Stomach (tissue), 9 donors: ENCODE data around the gene COL9A1. TPM values are rescaled to one million over a fixed set of nuclear protein-coding genes. Genes with fewer than 3 reads are reported as not detected.

ENCODE experiments used
- DNase-seq, 2 donors: peaks; one replicate each; pipeline versions ENCODE4 v3.0.0 to v3.0.0-alpha.2; 2013 to 2019
- H3K27ac ChIP-seq, 5 donors: fragments of 200-600 bp in 4 of 5; sonication (generic) in 4 of 5; one replicate each; pipeline ENCODE4 v1.5.1; 2013 to 2019; ENCODE audit warnings: mild to moderate bottlenecking in 1 of 5, moderate library complexity in 1 of 5
- H3K27me3 ChIP-seq, 3 donors: fragments of 200-600 bp; sonication (generic); one replicate each; pipeline ENCODE4 v1.5.1; 2017 to 2019; ENCODE audit warnings: mixed run types in 1 of 3
- H3K36me3 ChIP-seq, 4 donors: fragments of 200-600 bp; sonication (generic); 1 replicate in 3 of 4; 2 replicates in 1 of 4; pipeline ENCODE4 v1.5.1; 2016 to 2019
- H3K4me1 ChIP-seq, 4 donors: fragments of 200-600 bp; sonication (generic); one replicate each; pipeline ENCODE4 v1.5.1; 2016 to 2019
- H3K4me3 ChIP-seq, 4 donors: fragments of 200-600 bp; sonication (generic) in 3 of 4; one replicate each; pipeline ENCODE4 v1.5.1; 2016 to 2019; ENCODE audit warnings: mild to moderate bottlenecking in 1 of 4
- H3K9me3 ChIP-seq, 4 donors: fragments of 200-600 bp; sonication (generic); one replicate each; pipeline ENCODE4 v1.5.1; 2016 to 2019
- CTCF ChIP-seq, 7 experiments: fragments of 450-650 bp in 4 of 7; fragments of 200-600 bp in 3 of 7; sonication (generic) in 3 of 7; IDR thresholded peaks; one replicate each; pipeline ENCODE4 v1.5.1; 2016 to 2019; ENCODE audit warnings: antibody characterized with exemption in 7 of 7, control low read depth in 2 of 7, mild to moderate bottlenecking in 1 of 7
- EP300 ChIP-seq: sonication (generic); formaldehyde crosslinking; IDR thresholded peaks from one replicate; pipeline ENCODE4 v1.6.1; 2017; ENCODE audit warnings: antibody characterized with exemption
- POLR2A ChIP-seq, 4 donors: fragments of 450-650 bp; IDR thresholded peaks; one replicate each; pipeline ENCODE4 v1.6.1; 2016; ENCODE audit warnings: antibody characterized with exemption in 4 of 4, control low read depth in 2 of 4, mild to moderate bottlenecking in 1 of 4, moderate library complexity in 1 of 4
- POLR2AphosphoS5 ChIP-seq, 3 donors: sonication (generic); formaldehyde crosslinking; IDR thresholded peaks; one replicate each; pipeline ENCODE4 v1.6.1; 2016; ENCODE audit warnings: antibody characterized with exemption in 3 of 3
- WGBS, 5 donors: extraction: QIAGEN DNeasy Blood & Tissue Kit in 3 of 5; methylation state at CpG; one replicate each; pipeline versions ENCODE4 v1.1.5 to v1.1.7; 2013 to 2018; 5-methylcytosine and 5-hydroxymethylcytosine counted together
- intact Hi-C: fragments of 100-400 bp; cut with DNase I; formaldehyde crosslinking; loops from one replicate; pipeline ENCODE4 v1.15.1; 2023; ENCODE audit warnings: low total_unique reads
- polyA plus RNA-seq, 3 donors: library from polyadenylated mRNA; stranded (reverse); fragments of 200-250 nt; gene quantifications; one replicate each; pipeline ENCODE4 v1.2.3, GENCODE V29; 2013
- total RNA-seq, 5 donors: library from RNA; depleted of rRNA; stranded (reverse); fragments of >200 nt; gene quantifications; one replicate each; pipeline versions ENCODE4 v1.1.0 to v1.2.3, GENCODE V29; 2014 to 2016
- donor health status: healthy with polysubstance abuse.
- donor health status: Bipolar disorder and iron deficiency.
- donor health status: healthy.

Gene COL9A1
- total and polyA plus RNA-seq, 8 donors: 0.25 to 36.1 (median 8.4) TPM; not detected in 4

GRCh38 chr6:70183538-70183937, 119.3 kb downstream of the COL9A1 start:
- H3K36me3 ChIP-seq: peaks cover 0 to 7% (median 0%) of the 10 kb centered on the region in 4 donors
- H3K27ac ChIP-seq: no peak overlapping the region
- no peaks in the 10 kb centered on the region for H3K27me3 ChIP-seq
- 65 to 82% (median 74%) methylated on average over 3 of the region's 3 CpGs for WGBS, 5 donors
- intact Hi-C loops: no loop called here
- H3K9me3 ChIP-seq: peaks cover 0 to 7% (median 4%) of the 10 kb centered on the region in 4 donors
- no peaks in the 10 kb centered on the region for H3K4me1 ChIP-seq
- no peak for DNase-seq
- no peak overlapping the region for H3K4me3 ChIP-seq
- no peak for TF ChIP-seq POLR2A (IDR thresholded peaks at IDR 0.05)
- TF ChIP-seq POLR2AphosphoS5 (IDR thresholded peaks at IDR 0.05): no peak
- no peak for TF ChIP-seq CTCF (IDR thresholded peaks at IDR 0.05)
- no peak for TF ChIP-seq EP300

DNA sequence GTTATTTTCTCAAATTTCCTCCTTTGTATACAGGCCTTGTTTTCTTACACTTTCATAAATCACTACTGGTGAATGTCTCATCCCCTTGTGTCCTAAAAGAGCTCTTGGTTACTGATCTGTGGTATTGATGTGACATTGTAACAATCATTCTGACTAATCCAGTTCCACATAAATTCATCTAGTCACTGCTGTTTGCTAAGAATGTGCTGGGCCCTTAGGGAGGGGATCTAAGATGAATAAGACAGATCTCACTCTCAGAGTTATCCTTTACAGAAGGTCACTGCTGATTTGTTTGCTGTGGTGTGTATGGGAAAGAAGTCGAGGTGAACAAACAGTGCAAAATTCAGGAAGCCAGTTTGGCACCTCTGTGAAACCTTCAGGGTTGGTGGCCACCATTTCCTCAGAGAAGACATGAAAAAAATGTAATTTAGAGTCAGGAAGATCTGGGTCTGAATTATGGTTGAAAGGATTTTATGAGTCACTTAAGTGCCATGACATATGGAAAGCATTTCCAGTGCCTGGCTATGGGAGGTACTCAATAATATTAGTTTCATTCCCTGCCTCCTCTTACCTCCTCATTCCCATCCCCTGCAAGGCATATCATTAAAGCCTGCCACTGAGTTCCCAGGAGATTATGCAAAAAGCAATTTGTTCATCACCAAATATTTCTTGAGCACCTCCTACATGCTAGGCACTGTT, 121.8 kb downstream of the COL9A1 start:
- H3K9me3 ChIP-seq: peaks cover 0 to 7% (median 4%) of the 10 kb centered on the region in 4 donors
- intact Hi-C loops: no loop called here

DNA sequence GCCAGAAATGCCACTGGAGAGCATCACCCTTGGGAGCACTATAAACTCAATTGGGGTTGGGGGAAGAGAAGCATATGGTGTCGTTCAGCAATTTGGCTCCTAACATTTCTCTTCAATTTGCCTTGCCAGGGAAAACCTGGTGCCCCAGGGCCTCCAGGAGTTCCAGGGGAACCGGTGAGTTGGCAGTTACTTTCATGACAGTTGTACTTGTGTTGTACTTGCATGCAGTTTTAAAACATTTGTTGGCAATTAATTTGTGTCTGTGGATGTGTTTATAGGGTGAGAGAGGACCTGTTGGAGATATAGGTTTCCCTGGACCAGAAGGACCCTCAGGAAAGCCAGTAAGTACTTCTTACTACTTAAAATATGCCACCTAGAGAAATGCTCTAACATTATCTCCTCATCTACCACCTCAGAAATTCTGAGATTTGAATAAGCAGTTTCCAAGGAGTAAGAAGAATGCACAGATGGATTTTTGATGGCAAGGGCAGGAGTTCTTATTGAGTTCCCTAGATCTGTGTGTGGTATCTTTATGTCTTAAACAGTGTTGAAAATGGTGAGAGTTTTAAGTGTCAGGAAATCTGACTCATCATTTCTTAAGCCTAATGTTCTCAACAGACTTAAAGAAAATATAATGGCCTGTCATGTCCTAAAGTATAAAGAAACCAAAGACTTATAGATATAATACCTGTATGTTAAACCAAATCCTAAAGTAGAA, 122.5 kb downstream of the COL9A1 start:
- Histone ChIP-seq H3K9me3 (peaks cover 0 to 7% (median 4%) of the 10 kb centered on the region in 4 donors), H3K36me3 (no peaks in the 10 kb centered on the region), H3K4me3 (no peak overlapping the region), H3K27ac (no peak overlapping the region), H3K27me3 (no peaks in the 10 kb centered on the region), H3K4me1 (no peaks in the 10 kb centered on the region)
- no peak for DNase-seq
- intact Hi-C loops: no loop called here
- no peak for TF ChIP-seq EP300
- 84 to 92% (median 91%) methylated on average over 2 of the region's 2 CpGs for WGBS, 5 donors

More for the DNA sequence above, 121.8 kb downstream of the COL9A1 start:
- WGBS, 5 donors: 24 to 46% (median 44%) methylated on average over 1 of the region's 1 CpG
- no peak for DNase-seq
- no peak overlapping the region for H3K27ac ChIP-seq
- H3K36me3 ChIP-seq: no peaks in the 10 kb centered on the region
- TF ChIP-seq EP300: no peak
- no peak for TF ChIP-seq CTCF (IDR thresholded peaks at IDR 0.05)
- no peak for TF ChIP-seq POLR2A (IDR thresholded peaks at IDR 0.05)
- H3K4me1 ChIP-seq: no peaks in the 10 kb centered on the region
- no peak overlapping the region for H3K4me3 ChIP-seq
- H3K27me3 ChIP-seq: no peaks in the 10 kb centered on the region

DNA sequence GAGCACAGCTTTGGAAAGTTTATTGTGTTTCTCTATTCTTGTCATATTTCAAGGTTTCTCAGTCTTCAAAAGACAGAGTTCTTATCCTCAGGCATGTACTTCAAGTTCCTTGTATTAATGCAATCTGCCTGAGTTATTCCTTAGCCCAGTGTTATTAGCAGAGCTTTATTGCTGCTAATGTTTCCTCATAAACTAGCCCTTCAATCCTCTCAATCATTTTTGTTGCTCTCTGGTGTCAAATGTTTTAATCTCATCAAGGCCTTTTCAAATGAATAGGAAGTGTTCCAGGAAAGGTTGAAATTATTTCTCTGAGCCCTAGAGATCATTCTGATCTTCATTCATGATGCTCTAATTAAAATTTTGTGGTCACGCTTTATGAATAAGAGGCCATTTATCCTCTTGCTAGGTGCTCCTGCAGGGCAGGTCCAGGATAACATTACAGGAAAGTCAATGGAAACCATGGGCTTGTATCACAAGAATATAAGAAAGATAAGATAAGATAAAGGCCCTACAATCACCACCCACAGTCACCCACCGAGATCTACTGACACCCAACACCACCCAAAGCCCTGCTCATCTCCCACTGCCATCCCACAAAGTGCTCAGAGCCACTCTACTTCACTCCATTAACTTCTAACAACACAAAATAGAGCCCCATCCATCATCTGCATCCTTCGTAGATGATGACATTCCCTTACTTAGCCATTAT, 125.9 kb downstream of the COL9A1 start:
- DNase-seq: no peak
- intact Hi-C loops: no loop called here
- H3K4me3 ChIP-seq: no peak overlapping the region
- H3K27ac ChIP-seq: no peak overlapping the region
- no peaks in the 10 kb centered on the region for H3K4me1 ChIP-seq
- peaks cover 0 to 7% (median 4%) of the 10 kb centered on the region in 4 donors for H3K9me3 ChIP-seq
- H3K36me3 ChIP-seq: no peaks in the 10 kb centered on the region
- WGBS, 5 donors: 66 to 71% (median 70%) methylated on average over 3 of the region's 3 CpGs
- no peaks in the 10 kb centered on the region for H3K27me3 ChIP-seq
- TF ChIP-seq POLR2A (IDR thresholded peaks at IDR 0.05): no peak
- no peak for TF ChIP-seq POLR2AphosphoS5 (IDR thresholded peaks at IDR 0.05)

DNA sequence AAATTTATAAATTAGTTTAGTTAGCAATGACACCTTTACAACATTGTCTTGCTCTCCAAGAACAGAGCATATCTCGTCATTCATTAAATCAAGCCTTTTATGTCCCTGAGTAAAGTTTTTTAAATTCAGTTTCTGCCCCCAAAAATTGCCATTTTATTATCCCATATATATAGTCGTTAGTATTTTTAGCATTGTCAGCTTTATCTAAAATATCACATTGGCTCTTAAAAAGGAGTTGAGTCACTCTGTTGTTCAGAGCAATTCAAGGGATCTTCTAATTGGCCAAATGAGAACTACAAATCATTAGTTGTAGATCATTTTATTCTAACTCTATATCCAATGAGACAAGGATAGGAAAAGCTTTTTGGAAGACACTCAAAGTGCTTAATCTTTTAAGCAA, 127.1 kb downstream of the COL9A1 start:
- WGBS, 5 donors: 73 to 89% (median 83%) methylated on average over 2 of the region's 2 CpGs
- no peak for TF ChIP-seq CTCF (IDR thresholded peaks at IDR 0.05)
- no peak for TF ChIP-seq POLR2A (IDR thresholded peaks at IDR 0.05)
- TF ChIP-seq EP300: no peak
- TF ChIP-seq POLR2AphosphoS5 (IDR thresholded peaks at IDR 0.05): no peak
- intact Hi-C loops: no loop called here

More for the DNA sequence above, 127.1 kb downstream of the COL9A1 start:
- Histone ChIP-seq H3K27ac (no peak overlapping the region), H3K4me1 (no peaks in the 10 kb centered on the region), H3K27me3 (no peaks in the 10 kb centered on the region), H3K9me3 (peaks cover 0 to 7% (median 4%) of the 10 kb centered on the region in 4 donors), H3K36me3 (no peaks in the 10 kb centered on the region), H3K4me3 (no peak overlapping the region)
- DNase-seq: no peak
